NCI-H1092 treated with DMSO at 0.1 percent for 48 hours (cell line): ENCODE measurements around the gene SRM.
"Not testable (repeated sequence)": the region's sequence is repeated elsewhere in the genome, so short reads cannot be mapped to it uniquely, and the experiment has no call there.

Experiments
- DNase-seq: peaks from one replicate; lab custom pipeline; 2025; lab: John Stamatoyannopoulos, UW

The SRM gene

DNA sequence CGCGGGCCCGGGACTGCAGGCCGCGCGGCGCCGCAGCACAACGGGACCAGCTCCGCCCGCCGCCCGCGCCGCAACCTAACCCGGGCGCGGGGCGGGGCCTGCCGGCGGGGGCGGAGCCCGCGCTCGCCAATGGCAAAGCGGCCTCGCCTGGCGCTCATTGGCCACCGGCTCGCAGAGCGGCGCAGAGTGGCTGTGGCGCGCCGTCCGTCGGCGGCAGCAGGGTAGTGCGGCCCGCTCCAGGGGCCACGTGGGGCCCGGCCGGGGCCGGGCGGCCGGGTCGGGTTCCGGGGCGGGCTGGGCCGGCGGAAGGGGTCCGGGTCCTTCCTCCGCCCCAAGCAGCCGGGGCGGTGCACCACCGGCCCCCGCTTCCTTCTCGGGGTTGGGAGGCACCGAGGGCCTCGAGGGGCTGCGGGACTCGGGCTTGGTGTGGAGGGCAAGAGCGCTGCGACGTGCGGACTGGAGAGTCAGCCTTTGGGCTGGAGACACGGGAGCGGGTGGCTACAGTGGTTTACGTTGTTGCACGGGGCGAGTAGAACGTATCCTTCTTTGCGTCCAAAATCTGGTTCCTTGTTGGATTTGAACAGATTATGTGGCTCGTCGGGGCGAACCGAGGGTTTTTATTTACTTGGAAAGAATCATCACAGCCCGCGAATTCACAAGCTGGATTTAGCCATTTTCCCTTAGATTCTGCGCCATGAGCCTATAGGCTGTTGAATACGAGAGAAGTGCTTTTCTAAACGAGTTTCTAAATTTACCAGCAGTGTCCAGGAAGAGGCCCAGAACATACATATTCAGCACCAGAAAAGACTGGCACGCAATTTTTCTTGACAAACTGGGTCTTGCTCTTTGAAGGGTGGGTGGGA is at the start of gene SRM:
SRM (minus strand) TSS at position 51 of the 863 bp plus-strand sequence. CDS start 75 bp downstream, outside the sequence.
- DNase-seq: peak; percentile 93

DNA sequence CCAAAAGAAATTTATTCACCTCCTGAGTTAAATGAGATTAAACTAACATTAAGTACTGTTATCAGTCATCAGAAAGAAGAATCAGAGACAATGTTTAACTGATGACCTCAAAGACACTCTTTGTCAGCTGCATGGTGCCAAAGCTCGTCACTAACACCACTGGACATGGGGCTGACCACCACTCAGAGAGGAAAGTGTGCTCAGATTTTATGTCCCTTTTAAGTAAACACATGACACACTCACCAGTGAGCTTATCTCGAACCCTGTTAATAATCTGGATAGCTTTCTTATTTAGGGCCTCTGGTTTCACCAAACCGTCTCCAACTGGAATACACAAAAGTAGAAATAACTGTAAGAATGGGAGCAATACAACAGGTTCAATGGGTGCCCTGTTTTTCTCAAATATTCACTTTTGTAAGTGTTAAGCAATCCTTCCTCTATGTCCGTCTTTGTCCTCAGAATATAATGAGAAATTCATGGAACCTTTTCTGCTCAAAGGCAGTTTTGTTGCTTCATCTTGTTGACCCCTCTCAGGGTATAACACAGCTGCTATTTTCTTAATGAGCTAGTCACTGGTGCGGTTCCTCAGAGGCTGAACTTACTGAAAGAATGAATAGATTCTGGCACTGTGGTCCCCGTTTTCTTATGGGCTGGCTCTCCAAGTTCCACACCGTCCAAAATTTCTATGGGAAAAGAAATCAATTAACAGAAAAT is 49.4 kb upstream of the SRM start:
- no peak for DNase-seq

DNA sequence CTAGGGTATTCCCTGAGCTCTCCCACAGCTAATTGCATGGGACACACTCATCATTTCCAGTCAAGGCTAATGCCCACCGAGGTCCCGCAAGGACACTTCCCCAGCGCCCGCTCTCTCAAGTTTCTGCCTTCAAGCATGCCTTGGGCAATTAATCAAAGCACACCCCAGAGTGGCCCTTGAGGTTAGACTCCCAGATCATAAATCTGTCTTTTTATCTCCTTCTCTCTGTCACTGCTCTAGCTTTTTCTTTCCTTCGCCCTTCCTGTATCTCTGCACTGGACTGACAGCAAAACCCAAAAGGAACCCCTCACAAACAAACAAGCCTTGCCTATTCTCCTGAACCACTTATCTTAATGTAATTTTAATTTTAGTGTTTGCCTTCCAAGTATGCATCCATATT is 47.8 kb upstream of the SRM start:
- DNase-seq: no peak

DNA sequence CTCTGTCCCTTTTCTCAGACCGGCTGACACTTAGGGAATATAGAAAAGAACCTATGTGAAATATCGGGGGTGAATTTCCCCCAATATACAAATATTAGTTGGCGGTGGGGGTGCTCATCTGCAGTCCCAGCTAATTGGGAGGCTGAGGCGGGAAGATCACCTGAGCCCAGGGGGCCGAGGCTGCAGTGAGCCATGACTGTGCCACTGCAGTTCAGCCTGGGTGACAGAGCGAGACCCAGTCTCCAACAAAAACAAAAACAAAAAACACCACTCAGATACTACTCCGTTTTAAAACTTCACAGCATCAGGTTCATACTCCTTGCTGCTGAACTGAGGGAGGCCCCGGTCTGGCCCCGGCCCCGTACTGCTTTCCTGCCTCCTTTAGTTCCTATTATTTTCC is 45.8 kb upstream of the SRM start:
- no peak for DNase-seq

DNA sequence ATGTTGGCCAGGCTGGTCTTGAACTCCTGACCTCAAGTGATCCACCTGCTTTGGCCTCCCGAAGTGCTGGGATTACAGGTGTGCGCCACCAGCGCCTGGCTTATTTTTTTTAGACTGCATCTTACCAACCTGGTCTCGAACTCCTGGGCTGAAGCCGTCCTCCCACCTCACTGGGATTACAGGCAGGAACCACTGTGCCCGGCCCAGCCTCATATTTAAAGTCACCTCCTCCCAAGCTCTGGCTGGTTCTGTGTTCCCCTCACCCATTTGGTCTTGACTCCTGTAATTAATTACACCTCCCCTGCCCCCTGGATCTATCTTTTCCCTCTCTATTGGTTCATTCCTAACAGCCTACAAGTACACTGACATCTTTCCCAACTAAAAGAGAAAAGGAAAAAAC is 41.5 kb upstream of the SRM start:
- no peak for DNase-seq

DNA sequence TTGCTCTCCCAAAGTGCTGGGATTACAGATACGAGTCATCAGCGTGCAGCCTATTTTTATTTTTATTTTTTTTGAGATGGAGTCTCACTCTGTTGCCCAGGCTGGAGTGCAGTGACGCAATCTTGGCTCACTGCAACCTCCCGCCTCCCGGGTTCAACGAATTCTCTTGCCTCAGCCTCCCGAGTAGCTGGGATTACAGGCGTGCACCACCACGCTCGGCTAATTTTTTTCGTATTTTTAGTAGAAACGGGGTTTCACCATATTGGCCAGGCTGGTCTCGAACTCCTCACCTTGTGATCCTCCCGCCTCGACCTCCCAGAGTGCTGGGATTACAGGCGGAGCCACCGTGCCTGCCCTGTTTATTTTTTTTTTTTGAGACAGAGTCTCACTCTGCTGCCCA is 41.0 kb upstream of the SRM start:
- DNase-seq: not testable (repeated sequence)

DNA sequence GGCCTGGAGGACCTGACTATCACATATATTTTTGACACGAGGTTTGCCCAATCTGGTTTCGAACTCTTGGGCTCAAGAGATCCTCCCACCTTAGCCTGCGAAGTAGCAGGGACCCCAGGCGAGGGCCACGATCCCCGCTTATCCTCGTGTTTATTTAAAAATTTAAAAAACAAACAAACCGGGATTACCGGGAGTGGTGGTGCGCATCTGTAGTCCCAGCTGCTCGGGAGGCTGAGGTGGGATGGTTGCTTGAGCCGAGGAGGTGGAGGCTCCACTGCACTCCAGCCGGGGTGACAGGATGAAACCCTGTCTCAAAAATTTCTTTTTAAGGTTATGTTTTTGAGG is 40.3 kb upstream of the SRM start:
- no peak for DNase-seq

DNA sequence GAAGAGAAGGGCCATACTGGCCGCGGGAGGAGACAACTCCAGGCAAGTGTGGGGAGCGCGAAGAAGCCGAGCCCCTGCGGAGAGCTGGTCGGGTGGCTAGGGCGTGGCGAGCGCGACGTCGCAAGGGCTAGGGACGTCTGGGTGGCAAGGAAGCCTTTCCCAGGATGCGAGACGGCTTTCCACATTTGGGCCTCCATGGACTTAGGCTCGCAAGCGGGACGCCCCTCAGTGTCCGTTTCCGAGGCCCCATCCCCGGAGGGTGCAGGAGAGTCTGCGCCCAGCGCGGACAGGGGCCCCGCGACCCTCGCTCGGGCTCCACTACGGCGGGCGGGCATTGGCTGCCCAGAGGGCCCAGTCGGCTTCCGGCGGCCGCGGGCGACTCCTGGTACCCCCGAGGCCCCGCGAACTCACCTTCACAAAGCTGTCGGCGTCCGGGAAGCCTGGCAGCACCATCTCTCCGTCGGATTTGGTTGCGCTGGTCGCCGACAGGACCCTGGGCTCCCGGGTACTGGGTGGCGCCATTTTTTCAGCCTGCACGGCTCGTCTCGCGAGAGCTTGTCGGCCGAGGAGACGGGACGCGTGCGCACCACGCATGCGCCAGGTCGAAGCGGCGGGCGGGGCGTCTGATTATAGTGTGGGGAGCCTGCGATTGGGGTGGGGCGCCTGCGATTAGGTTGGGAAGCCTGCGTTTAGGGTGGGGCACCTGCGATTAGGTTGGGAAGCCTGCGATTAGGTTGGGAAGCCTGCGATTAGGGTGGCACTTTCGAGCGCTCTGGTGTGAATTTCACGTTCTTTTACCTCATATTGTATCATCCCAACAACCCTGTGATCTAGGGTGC is 39.7 kb upstream of the SRM start, which contains the start of gene EXOSC10:
EXOSC10 (minus strand) TSS at position 560 of the 839 bp plus-strand sequence; CDS start at position 522, 38 bp downstream.
- peak; percentile 89 for DNase-seq

DNA sequence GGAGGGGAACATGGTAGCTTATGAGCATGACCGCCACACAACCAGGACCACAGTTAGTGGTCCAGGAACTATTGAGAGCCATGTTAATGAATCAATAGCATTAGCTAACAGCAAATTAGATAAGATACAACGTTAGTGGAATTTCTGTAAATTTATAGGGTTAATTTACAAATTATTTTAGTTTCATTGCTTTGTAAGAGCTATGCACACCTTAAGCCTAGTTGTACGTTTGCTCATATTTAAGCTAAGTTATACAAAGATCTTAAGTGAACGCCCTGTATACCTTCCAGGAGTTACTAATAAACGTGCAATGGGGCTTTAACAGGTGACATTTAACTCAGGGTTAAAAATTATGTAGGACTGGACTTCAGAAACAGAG is 39.1 kb upstream of the SRM start:
- DNase-seq: no peak

DNA sequence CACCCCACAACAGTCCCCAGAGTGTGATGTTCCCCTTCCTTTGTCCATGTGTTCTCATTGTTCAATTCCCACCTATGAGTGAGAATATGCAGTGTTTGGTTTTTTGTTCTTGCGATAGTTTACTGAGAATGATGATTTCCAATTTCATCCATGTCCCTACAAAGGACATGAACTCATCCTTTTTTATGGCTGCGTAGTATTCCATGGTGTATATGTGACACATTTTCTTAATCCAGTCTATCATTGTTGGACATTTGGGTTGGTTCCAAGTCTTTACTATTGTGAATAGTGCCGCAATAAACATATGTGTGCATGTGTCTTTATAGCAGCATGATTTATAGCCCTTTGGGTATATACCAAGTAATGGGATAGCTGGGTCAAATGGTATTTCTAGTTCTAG is 24.0 kb upstream of the SRM start:
- DNase-seq: not testable (repeated sequence)

DNA sequence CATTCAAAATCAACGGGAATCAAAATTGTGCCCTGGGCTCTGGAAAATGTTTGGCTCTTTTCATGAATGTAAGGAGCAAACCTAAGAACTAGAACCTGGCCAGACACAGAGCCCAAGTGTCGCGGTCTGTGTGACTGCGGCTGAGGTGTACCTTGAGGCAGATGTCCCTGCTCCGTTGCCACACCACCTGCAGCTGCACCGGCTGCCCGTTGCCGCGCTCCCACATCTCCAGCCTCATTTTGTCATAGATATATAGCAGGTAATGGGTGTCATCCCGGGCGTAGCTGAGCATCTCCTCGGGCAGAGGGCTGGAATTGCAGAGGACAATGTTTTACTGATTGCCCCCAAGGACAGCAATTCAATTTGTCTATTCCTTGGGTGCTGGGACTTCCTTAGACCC is 21.1 kb upstream of the SRM start:
- DNase-seq: no peak

DNA sequence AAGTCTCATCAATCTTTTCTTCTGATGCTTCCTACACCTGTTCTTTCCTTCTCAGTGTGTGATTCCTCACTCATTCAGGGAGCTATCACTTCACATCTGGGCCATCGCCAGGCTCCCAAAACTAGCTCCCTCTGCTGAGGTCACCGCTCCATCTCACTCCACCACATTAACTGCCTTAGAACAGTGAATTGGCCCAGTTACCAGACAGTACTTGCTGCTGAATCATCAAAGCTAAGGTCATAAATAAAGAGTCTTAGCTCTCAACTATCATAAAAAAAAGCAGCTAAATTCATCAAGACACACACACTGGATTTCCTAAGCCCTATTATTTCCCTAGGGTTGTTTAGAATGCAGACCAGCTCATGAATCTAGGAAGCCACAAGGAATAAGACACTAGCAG is 18.8 kb upstream of the SRM start:
- DNase-seq: no peak

DNA sequence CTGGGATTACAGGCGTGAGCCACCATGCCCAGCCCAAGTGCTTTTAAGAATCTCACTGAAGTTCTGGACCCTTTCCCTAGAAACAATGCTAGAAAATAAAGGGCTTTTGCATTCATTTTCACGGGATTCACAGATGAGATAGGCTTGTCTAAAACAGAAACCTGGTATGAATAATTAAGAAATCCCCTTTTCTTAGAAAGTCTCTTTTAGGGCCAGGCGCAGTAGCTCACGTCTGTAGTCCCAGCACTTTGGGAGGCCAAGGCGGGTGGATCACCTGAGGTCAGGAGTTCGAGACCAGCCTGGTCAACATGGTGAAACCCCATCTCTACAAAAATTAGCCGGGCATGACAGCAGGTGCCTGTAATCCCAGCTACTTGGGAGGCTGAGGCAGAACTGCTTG is 13.6 kb upstream of the SRM start:
- DNase-seq: not testable (repeated sequence)

DNA sequence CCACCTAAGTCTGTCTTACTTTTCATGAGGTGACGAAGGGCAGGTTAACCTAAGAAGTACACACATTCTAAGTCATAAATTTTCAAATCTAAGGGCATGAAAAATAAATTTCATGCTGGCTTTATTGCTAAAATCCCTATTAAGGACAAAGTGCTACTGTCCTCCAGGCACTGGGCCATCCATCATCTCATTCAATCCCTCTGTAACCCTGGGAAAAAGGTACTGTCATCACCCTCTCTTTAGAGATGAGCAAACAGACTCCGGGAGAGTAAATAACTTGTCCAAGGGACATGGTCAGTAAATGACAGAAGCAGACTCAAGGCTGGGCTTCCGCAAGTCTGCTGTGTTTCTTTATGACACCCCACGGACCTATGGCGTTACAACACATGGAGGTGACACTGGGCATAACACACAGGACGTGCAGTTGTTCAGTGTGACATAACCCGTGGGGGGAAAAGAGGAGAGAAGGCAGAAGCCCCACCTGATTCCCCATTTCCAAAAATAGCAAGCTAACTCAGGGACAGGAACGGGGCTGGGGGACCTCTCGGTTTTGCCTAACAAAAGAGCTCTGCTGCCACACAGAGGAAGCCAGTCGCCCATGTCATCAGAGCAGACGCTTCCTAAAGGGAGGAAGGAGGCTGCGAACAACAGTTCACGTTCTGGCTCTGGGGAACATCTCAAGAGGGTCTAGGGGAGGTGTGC is 12.5 kb upstream of the SRM start:
- DNase-seq: peak; percentile 93

DNA sequence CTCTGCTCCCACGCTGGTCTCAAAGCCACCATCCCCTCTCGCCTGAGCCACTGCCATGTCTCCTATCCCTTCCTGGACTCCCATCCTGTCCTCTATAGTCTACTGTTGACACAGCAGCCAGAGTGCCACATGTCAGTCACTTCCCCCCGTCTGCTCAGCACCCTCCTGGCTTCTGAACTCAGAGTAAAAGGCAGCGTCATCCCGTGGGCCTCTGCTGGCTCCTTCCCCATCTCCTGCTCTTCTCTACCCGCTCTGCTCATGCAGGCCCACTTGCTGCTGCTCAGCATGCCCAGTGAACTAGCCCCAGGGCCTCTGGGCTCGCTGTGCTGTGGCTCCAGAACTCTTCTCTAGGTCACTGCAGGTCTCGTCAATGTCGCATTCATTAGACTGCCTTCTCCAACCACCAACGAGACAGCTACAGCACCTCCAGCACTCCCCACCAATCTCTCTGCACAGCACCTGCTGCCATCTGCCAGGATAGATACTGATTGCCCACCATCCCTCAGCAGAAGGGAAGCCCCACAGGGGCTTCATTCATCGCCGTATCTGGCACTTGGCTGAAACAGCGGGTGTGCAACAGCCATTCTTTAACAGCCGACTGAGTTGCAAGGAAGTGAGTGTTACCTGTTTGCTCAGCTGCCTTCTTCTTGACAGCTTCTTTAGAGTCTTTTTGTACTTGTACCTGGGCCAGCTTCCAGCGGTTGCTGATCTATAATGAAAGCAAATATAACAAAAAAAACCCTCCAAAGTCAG is 11.8 kb upstream of the SRM start:
- DNase-seq: peak; percentile 93

DNA sequence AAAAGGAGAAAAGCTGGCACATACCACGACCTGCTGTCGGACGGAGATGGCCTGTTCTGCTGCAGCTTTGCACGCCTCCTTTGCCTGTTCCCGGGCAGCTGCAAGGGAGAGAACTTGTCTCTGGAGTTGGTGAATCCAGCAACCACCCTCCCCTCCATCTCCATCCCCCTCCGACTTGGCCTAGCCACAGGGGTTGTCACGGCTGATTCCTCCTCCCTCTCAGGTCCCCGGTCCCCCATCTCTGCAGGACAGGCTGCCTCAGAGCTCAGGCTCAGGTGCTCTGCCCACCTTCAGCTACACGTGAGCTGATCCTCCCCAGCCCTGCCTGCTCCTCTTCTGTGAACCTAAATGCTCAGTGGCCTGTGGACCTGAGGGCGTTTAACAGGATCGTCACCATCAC is 11.1 kb upstream of the SRM start:
- DNase-seq: no peak

DNA sequence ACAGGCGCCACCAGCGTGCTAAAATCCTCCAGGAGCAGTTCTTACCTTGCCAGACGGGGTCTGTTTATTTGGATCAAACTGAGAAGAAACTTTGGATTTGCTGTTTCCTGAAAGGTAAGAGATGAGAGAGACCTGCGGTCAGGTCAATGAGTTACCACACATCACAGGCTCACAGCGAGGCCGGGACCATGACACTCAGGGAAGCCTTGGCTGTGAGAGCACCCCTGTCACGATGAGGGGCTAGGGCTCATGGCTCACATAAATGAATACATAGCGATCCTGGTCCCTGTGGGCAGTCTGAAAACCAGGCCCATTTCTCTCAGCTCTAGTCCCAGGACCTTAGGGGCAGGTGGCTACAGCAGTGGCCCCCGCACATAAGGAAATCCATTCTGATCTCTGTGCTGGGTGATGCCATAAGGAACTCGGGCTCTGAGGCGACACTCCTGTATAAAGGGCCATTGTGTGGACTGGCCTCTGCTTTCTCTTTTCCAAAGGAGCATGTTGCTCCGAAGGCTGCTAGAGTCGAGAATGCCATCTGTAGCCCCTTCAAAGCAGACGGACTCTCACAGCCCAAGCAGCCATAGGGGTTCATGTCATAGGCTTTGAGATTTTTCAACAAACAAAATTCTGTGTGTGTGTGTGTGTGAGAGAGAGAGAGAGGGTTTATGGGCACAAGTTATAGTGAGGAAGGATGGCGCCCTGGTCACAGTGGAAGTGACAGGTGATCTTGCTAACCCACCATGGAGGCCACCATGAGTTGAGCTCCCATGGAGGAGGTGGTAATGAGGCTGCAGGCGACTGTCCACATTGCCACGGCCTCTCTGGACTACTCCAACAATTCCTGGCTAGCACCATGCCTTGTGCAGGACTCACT is 9.0 kb upstream of the SRM start:
- no peak for DNase-seq

DNA sequence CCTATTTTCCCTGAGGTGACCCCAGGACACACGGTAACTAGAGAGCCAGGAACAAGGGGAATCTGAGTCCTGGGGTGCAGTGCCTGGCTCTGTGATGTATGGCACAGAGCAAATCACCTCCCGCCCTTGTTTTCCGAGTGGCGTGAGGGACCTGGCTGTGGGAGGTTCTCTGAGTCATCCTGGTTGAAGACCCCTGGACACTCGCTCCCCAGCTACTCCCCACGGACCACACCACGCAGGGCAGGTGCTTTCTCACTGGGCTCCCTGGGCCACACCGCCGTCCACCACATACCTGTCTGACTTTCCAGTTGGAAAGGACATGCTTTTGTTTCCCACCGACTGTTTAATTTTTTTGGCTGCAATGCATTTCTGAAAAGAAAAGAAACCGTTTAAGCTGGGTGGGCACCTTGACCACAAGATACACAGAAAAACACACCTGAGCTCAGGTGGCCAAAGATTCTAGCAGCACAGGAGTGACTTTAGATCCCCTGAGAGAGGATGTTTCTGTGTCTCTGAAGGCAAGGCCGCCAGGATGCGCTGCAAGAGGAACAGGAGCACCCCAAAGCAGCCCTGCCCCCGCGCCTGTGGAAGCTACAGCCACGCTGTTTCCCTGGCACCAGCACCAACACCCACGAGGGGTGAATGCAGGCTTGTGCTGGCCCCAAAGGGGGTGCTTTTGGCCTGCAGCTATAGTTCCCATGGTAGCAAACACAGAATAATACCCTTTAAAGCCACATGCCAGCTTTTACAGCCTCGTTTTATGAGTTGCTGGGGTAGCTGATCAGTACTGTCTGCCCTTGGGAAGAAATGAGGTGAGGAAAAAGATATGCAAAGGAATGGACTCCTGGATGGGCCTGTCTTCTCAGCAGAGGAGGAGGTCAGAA is 8.1 kb upstream of the SRM start:
- DNase-seq: no peak

DNA sequence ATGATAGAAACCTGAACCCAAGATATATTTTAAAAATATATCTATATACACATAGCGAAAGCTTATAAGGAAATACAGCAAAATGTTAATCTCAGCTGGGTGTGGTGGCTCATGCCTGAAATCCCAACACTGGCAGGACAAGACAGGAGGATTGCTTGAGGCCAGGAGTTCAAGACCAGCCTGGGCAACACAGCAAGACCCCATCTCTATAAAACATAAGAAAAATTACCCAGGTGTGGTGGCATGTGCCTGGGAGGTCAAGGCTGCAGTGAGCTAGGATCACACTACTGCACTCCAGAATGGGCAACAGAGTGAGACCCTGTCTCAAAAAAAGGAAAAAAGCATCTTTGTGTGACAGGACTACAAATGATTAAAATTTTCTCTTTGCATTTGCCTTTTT is 6.0 kb upstream of the SRM start:
- no peak for DNase-seq
